GM21576 (cell line): ENCODE results near the gene MSGN1.

Experiments
- ATAC-seq: cut with Tn5 transposase; IDR thresholded peaks from one replicate; pipeline ENCODE4 v1.9.1; 2021; ENCODE audit warnings: mild to moderate bottlenecking, moderate library complexity; ENCODE audit not compliant: unreplicated experiment

The MSGN1 gene, protein sequence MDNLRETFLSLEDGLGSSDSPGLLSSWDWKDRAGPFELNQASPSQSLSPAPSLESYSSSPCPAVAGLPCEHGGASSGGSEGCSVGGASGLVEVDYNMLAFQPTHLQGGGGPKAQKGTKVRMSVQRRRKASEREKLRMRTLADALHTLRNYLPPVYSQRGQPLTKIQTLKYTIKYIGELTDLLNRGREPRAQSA

DNA sequence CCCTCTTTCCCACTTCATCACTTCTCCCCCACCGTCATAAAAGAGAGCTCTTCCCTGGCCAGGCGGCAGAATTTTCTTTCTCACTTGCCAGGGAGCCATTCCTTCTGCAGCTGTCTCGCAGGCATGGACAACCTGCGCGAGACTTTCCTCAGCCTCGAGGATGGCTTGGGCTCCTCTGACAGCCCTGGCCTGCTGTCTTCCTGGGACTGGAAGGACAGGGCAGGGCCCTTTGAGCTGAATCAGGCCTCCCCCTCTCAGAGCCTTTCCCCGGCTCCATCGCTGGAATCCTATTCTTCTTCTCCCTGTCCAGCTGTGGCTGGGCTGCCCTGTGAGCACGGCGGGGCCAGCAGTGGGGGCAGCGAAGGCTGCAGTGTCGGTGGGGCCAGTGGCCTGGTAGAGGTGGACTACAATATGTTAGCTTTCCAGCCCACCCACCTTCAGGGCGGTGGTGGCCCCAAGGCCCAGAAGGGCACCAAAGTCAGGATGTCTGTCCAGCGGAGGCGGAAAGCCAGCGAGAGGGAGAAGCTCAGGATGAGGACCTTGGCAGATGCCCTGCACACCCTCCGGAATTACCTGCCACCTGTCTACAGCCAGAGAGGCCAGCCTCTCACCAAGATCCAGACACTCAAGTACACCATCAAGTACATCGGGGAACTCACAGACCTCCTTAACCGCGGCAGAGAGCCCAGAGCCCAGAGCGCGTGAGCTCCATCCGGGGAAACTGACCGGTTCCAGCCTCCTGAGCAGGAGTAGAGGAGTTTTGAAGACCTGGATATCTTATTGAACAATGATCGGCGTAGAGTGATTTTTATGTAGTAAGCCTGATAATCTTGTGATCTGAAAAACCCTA is at the start of gene MSGN1:
MSGN1 (plus strand) TSS at position 65 of the 850 bp plus-strand sequence; CDS start at position 124, 59 bp downstream.
- ATAC-seq: no peak

DNA sequence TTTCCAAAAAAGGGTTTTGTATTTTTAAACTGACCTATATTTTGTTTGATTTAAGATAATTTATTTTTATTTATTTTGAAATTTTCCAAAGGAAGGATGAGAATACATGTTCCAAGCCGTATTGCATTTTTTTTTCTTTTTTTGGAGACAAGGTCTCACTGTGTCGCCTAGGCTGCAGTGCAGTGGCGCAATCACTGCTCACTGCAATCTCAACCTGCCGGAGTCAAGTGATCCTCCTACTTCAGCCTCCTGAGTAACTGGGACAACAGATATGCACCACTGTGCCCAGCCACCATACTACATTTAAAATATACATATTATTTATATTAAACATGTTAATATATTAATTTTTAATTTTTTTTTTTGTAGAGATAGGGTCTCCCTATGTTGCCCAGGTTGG is 47.4 kb upstream of the MSGN1 start:
- no peak for ATAC-seq

DNA sequence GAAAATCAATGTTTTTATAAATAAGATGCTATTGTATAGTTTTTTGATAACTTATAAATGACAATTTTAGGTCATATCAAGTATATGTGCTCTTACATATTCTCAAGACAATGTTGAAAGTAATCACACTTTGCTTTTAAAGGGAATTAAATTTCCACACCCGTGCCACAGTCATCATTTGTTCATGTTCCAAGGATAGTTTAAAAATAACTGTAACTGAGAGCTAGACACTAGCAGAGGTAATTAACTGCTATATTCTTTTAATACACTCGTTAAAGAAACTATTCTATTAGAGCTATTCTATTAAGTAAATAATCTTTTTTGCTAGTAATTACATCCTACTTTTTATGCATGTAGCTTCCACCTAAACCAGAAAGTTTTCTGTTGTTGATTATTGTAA is 44.3 kb upstream of the MSGN1 start:
- ATAC-seq: no peak

DNA sequence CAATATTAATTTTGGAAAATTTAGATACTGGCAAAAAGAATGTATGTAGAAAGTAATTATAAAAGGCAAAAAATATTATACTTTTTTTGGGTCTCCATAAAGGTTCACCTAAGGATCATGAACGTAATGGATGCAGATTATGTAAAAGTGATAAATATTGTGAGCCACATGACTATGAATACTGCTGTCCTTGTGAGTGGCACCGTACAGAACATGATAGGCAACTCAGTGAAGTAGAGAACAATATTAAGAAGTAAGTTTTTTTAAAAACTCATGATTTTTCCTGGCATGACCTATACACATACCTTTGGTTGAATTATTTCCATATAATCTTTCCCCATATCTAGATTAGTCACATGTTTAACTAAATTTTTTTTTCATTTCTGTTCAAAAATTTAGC is 43.7 kb upstream of the MSGN1 start:
- no peak for ATAC-seq

DNA sequence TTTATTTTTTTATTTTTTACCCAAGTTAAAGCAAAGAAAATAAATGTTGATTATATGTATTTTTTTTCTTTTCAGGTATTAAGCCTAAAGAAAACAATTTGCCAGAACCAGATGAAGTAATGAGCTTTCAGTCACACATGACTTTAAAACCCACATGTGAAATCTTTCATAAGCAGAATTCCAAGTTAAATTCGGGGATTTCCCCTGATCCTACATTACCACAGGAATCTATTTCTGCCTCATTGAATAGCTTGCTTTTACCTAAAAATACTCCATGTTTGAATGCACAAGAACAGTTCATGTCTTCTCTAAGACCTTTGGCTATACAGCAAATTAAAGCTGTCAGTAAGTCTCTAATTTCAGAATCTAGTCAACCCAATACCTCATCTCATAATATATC is 35.7 kb upstream of the MSGN1 start:
- ATAC-seq: no peak

DNA sequence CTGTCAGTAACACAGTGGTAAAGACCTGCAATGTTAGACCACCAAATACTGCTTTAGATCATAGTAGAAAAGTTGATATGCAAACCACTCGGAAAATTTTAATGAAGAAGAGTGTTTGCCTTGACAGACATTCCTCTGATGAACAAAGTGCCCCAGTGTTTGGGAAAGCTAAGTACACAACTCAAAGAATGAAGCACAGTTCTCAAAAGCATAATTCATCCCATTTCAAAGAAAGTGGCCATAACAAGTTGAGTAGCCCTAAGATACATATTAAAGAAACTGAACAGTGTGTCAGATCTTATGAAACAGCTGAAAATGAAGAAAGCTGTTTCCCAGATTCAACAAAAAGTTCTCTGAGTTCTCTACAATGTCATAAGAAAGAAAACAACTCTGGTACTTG is 34.8 kb upstream of the MSGN1 start:
- ATAC-seq: no peak

DNA sequence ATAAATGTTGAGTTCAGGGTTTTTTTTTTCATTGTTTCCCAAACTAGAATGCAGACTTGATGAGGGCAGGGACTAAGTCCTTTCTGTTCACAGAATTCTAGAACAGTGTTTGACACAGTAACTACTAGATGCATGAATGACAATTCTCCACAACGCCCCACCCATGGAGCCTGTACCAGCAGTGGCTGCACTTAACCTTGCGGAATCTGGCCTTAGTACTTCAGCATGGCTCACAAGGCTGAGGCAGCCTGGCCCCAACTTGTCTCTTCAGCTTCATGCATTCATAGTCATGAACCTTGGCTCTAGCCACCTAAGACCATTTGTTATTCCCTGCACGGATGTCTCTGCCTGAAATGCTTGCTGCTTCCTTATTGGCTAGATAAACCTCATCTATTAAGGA is 29.5 kb upstream of the MSGN1 start:
- ATAC-seq: no peak

DNA sequence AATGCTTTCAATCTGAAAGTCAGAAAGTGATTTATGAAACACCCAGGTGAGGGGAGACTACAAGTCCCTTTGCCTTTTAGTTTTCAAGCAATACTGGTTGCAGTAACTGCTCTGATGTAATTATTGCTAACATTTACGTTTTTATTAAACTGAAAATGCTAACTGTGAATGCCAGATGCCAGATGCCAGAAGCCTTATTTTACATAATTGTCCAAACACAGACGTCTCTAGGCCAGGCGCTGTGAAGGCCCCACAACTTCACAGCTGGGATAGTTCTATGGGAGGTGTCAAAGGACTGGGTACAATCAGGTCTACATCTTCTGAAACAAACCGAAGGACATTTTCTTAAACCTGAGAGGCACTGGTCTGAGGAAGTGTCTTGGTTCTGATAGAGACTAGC is 27.5 kb upstream of the MSGN1 start:
- no peak for ATAC-seq

DNA sequence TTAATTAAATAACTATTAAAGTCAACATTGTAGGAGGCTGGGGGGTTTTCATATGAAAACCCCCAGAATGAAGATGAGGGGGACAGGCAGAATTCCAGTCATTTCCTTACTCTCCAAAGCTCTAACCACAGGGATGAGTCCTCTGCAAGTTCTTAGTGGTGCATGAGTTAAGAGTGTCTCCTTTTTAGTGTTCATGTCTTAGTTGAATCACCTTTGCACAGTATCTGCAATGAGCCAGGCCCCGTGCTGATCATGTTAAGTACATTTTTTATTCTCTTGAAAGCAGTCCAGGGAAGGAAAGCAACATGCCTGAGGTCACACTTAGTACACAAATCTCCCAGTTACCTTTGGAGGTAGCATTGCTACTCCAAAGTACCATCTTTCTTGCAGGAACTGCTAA is 25.7 kb upstream of the MSGN1 start:
- ATAC-seq: no peak

DNA sequence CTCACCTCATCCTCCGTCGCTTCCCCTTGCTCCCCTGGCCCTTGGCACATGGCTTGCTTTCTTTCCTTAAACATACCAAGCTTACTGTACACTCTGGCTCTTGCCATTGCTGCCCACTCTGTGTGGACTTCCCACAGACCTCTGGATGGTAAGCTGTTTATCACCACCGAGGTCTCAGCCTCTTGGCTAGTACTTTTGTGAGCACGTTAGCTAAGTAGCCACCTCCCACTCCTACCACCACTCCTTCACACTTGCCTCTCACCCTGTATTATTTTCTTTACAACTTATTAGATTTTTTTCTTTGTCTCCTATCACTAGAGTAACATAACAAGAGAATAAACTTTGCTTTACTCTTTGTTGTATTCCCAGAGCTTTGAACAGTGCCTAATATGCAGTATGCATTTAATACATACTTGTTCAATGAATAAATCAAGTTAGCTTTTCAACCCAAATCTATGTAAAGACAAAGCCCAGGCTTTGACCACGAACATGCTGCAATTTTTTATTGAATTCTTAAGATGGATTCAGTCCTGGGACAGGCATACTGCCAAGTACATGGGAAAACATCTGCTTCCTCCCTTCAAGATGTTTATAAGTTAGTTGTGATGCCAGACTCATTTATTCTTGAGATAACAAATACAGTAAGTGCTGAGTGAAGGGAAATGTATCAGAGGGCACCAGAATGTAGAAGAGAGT is 25.0 kb upstream of the MSGN1 start:
- ATAC-seq: no peak

DNA sequence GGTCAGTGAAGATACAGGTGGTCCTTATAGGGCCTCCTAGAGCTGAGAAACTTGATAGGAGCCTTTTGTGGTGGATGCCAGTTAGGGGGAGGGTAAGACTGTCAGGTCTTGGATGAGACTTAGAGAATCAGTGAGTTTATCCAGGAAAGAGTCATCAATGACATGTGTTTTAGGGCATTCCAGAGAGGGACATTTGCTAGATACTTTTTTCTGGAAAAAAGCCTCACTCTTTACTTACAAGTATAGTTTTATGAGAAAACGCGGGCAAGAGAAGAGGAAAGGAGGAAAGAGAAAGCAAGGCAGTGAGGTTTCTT is 24.5 kb upstream of the MSGN1 start:
- no peak for ATAC-seq

DNA sequence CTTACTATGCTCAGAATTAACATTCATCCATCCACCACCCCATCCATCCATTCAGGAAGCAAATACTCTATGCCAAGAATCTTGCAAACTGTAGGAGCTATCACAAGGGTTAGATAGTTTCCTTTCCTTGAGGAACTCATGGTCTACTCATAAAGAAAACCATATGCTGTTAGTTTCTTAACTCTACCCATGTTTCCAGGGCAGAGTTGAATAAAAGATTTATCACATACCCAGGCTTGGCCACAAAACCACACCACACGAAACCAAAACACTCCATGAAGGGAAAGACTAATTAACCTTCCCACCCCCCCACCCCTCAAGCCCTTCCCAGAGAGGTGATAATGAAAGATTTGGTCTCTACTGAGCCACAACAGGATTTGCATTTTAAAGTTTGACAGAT is 23.7 kb upstream of the MSGN1 start:
- ATAC-seq: no peak

DNA sequence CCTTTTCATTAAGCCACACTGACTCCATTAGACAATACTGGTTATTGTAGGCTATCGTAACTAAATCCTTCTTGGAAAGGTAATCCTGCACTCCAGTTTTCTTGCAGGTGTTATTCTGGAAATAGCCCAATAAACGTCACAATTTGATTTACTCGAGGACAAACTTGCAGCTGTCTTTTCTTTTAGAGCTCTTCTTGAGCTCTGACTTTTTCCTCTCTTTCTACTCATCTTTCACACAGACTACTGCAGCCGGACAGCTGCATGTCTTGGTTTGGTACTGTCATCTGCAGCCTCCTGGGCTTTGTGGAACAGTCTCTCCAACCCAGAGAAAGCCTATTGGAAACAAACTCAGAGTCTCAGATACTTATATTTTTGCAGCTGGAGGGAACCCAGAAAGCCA is 23.0 kb upstream of the MSGN1 start:
- no peak for ATAC-seq

DNA sequence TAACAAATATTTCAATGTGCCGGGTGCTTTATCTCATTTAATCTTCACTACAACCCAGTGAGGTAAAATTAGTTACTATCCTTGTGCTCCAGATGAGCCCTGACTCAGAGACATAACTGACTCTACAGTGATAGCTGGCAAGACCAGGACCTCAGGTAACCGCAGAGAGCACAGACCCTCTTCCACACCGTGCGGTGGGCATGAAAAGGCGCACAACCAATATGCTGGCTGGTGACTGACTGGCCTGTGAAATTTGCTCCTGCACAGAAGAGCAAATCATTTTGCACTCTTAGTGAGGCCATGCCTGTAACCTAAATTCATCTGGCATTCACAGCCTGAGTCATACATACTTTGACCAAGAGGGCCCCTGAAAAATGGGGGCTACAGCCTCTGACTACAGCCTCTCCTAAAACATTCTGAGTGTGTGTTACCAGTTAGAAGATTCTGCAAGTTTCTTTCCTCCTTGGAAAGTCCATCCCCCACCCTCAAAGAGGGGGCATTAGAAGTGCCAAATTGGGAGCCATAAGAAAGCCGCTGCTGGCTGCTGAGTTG is 22.4 kb upstream of the MSGN1 start:
- ATAC-seq: no peak

DNA sequence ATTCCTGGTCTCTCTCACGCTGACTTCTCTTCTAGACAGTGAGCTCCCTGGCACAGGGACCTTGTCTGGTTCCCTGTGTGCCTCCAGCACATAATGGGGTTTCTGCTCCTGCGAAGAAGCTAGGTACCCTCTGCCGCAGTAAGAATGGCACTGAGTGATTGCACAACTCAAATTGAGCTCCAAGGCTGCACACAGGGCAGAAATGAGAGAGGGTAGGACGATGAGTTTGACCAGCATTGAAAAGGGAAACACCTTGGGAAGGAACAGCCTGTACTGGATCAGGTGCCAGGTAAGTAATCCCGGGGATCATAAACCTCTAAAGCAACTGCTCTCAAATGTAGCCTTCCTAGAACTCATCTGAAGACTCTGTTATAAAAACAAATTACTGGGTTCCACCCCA is 21.0 kb upstream of the MSGN1 start:
- ATAC-seq: no peak

DNA sequence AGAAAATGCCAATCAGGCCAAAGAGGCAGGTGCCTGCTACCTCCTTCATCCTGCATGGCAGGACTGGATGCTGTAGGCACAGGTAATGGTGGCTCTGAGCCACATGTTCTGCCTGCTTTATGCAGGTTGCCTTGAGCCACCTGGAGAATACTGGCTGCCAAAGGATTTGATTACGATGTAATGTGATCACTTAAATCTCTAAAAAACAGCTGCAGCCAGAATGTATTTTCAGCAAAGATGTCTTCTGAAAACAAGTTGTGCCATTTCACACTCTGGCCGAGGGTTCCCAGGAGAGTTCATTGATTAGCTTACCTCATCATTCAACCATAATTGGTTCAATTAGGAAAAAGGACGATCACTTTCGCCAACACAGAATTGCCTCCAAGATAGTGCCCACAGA is 17.9 kb upstream of the MSGN1 start:
- no peak for ATAC-seq

DNA sequence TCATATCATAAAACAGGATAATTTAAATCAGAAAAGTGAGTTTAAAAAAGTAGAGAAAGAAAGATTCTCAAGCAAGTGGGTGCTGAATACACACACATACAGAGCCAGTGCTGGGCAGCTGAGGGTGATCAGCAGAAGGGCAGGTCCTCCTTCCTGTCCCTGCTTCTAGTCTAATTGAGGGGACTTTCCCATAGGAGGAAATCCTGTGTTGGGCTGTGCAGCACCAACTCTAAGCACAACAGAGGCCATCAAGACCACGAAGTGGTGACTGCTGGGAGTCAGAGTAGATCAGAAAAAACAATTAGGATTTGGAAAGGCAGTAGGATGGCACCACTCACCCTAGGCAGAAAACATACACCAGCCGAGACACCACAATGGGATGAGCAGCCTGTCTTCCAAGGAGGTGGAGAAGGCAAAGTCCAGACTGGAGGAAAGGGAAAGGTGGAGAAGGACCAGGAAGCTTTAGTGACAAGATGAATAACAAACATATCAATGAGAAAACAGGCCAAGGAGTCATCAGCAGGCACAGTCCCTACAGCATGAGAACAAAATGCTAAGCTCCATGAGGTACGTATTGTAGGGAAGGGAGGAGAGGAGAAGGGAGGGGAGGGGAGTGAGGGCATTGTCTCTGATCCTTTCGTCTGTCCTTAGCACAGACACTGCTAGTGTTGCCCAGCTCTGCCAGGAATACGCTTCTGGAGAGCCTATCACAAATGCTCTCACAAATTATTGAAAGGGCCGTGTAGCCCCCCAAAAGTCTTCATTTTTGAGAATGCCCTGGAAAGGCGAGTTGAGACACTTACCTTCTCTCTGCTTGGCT is 16.7 kb upstream of the MSGN1 start:
- no peak for ATAC-seq

DNA sequence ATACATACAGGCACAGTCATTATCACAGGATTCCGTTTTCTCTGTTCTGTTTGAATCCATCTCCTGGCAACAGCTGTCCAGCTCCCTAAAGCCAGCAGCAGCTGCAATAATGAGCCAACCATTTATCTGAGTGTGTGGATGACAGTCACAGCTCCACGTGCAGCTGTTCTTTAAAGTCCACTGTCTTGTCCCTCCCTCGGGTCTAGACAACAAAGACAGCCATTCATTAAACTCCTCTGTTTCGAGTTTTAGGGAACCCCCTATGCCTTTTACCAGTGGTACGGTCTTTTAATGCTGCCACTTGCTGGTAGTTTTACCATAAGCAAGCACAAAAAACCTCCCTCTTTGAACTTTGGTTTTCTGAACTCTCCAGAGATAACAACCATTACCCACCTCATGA is 16.0 kb upstream of the MSGN1 start:
- ATAC-seq: no peak

DNA sequence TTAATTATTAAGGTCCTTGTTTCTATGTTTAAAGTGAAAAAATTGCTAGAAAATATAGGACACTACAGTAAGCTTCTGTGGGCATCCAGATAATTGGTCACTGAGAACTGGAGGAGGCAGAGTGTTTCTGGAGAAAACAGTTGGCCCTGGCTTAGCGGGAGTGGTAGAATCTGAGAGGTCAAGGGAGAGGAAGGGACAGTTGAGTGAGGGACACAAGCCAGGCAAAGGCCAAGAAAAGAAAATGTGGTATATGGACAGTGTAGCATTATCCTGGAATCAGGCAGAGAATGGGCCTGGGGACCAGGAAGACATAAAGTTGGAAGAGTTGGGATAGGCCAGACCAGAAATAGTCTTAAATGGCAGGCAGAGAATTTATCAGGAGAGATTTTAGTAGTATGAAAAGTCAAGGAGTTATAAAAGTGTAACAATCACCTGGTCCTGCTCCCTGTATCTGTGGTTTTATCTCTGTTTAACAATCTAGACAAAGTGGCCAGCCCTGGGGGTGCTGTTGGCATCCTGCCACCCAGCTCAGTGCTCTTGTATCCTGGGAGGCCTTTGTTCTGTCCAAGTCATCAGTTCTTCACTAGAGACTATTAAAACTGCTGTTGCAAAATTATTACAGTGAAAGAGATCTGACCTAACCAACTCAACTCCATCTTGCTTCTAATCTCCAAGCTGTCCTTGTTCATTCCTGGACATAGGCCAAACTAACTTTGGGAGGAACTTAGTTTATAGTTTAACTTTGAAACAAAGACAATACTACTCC is 15.4 kb upstream of the MSGN1 start:
- no peak for ATAC-seq

DNA sequence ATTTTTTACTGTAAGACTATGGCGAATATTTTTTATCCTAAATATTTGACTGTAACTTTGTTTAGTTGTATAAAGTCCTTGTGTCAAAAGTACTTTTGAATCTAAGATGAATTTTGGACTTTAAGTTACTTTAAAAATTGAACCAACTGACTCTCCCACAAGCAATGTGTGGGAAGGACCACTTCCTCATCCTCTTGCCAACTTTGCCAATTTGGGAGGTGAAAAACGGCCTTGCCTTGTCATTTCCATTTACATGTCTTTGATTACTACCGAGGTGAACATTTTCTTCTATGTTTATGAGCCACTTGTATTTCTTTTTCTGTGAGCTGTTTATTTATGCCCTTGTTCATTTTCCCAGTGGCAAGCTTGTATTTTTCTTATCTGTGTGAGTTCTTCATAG is 12.8 kb upstream of the MSGN1 start:
- ATAC-seq: no peak
